Thymus (tissue), 11 donors: ENCODE results near the gene NDC80. TPM values are rescaled to one million over a fixed set of nuclear protein-coding genes. Genes with fewer than 3 reads are reported as not detected.

Experiments used
- DNase-seq, 9 donors: peaks; one replicate each; pipeline ENCODE4 v3.0.0-alpha.2; 2013; ENCODE audit warnings: low spot score in 9 of 9, low read depth in 6 of 9, missing footprints in 1 of 9
- H3K27ac ChIP-seq, 2 donors: one replicate each; pipeline ENCODE4 v1.5.1; 2013; ENCODE audit warnings: control low read depth in 1 of 2, low read depth in 1 of 2, low read length in 1 of 2, mild to moderate bottlenecking in 1 of 2, moderate library complexity in 1 of 2
- H3K27me3 ChIP-seq, 2 donors: one replicate each; pipeline ENCODE4 v1.5.1; 2013; ENCODE audit warnings: low read length in 1 of 2; ENCODE audit not compliant: control insufficient read depth in 2 of 2, insufficient read depth in 1 of 2
- H3K36me3 ChIP-seq, 2 donors: one replicate each; pipeline ENCODE4 v1.5.1; 2013; ENCODE audit warnings: low read length in 1 of 2, mild to moderate bottlenecking in 1 of 2, moderate library complexity in 1 of 2; ENCODE audit not compliant: control insufficient read depth in 2 of 2, insufficient read depth in 2 of 2
- H3K4me1 ChIP-seq, 2 donors: one replicate each; pipeline ENCODE4 v1.5.1; 2013; ENCODE audit warnings: low read length in 2 of 2; ENCODE audit not compliant: control insufficient read depth in 2 of 2, insufficient read depth in 2 of 2
- H3K4me3 ChIP-seq, 2 donors: one replicate each; pipeline ENCODE4 v1.5.1; 2013; ENCODE audit warnings: low read length in 2 of 2, control low read depth in 1 of 2, mild to moderate bottlenecking in 1 of 2
- H3K9me3 ChIP-seq, 2 donors: one replicate each; pipeline ENCODE4 v1.5.1; 2013; ENCODE audit warnings: low read length in 1 of 2, mild to moderate bottlenecking in 1 of 2; ENCODE audit not compliant: control insufficient read depth in 2 of 2, insufficient read depth in 1 of 2
- WGBS: extraction: QIAGEN DNeasy Blood & Tissue Kit; methylation state at CpG from one replicate; pipeline ENCODE4 v1.1.7; 2013; 5-methylcytosine and 5-hydroxymethylcytosine counted together
- polyA plus RNA-seq: library from polyadenylated mRNA; stranded (reverse); fragments of 200-250 nt; gene quantifications from one replicate; pipeline ENCODE4 v1.2.3, GENCODE V29; 2013
- total RNA-seq: library from RNA; stranded (reverse); fragments of 120-200 nt; gene quantifications from one replicate; pipeline ENCODE4 v1.2.4, GENCODE V29; 2013
- donor health status: healthy.

Gene NDC80
- total and polyA plus RNA-seq, 2 donors, result 9.9 to 43.7 TPM

- Histone ChIP-seq H3K27me3 (no peaks in the 10 kb centered on the region), H3K9me3 (no peaks in the 10 kb centered on the region), H3K27ac (no peak overlapping the region), H3K4me1 (no peaks in the 10 kb centered on the region), H3K36me3 (peaks cover 11 to 27% of the 10 kb centered on the region in 2 donors), H3K4me3 (no peak overlapping the region)
- no peak for DNase-seq
- 98% methylated on average over 4 of the region's 4 CpGs for WGBS
These were observed 46.7 kb downstream of the NDC80 start for GRCh38 chr18:2618009-2618408.

- Histone ChIP-seq H3K36me3 (no peaks in the 10 kb centered on the region), H3K27ac (no peak overlapping the region), H3K4me1 (no peaks in the 10 kb centered on the region), H3K27me3 (no peaks in the 10 kb centered on the region), H3K4me3 (no peak overlapping the region), H3K9me3 (no peaks in the 10 kb centered on the region)
- 94% methylated on average over 5 of the region's 5 CpGs for WGBS
- no peak for DNase-seq
These were observed 53.9 kb downstream of the NDC80 start for GRCh38 chr18:2625217-2625616.

- no peaks in the 10 kb centered on the region for H3K4me1 ChIP-seq
- H3K4me3 ChIP-seq, result no peak overlapping the region
- H3K9me3 ChIP-seq, result no peaks in the 10 kb centered on the region
- H3K27me3 ChIP-seq, result no peaks in the 10 kb centered on the region
- WGBS, result 97% methylated on average over 1 of the region's 1 CpG
- no peak for DNase-seq
- H3K27ac ChIP-seq, result no peak overlapping the region
- H3K36me3 ChIP-seq, result no peaks in the 10 kb centered on the region
These were observed 56.5 kb downstream of the NDC80 start for GRCh38 chr18:2627821-2628276.

- Histone ChIP-seq H3K4me3 (no peak overlapping the region), H3K9me3 (peaks cover 0 to 2% of the 10 kb centered on the region in 2 donors), H3K27ac (no peak overlapping the region), H3K4me1 (no peaks in the 10 kb centered on the region), H3K36me3 (no peaks in the 10 kb centered on the region), H3K27me3 (no peaks in the 10 kb centered on the region)
- no peak for DNase-seq
- 98% methylated on average over 2 of the region's 2 CpGs for WGBS
These were observed 57.6 kb downstream of the NDC80 start for GRCh38 chr18:2629003-2629402.

- peaks cover 0 to 5% of the 10 kb centered on the region in 2 donors for H3K9me3 ChIP-seq
- H3K27me3 ChIP-seq, result no peaks in the 10 kb centered on the region
- WGBS, result 96% methylated on average over 1 of the region's 1 CpG
- no peak for DNase-seq
- H3K4me3 ChIP-seq, result no peak overlapping the region
- H3K4me1 ChIP-seq, result peaks cover 24 to 34% of the 10 kb centered on the region in 2 donors
- peak overlapping the region; percentile 99 to 100 for H3K27ac ChIP-seq
- H3K36me3 ChIP-seq, result no peaks in the 10 kb centered on the region
These were observed 64.2 kb downstream of the NDC80 start for GRCh38 chr18:2635586-2635985.

GRCh38 chr18:2636126-2636631 lies 64.8 kb downstream of the NDC80 start:
- Histone ChIP-seq H3K27ac (peak overlapping the region; percentile 99 to 100), H3K4me3 (peak overlapping the region; percentile 39 to 44), H3K27me3 (no peaks in the 10 kb centered on the region), H3K36me3 (no peaks in the 10 kb centered on the region), H3K4me1 (peaks cover 24 to 35% of the 10 kb centered on the region in 2 donors), H3K9me3 (peaks cover 0 to 5% of the 10 kb centered on the region in 2 donors)
- DNase-seq, result no peak
- WGBS, result 60% methylated on average over 9 of the region's 9 CpGs

- 2% methylated on average over 2 of the region's 2 CpGs for WGBS
- H3K9me3 ChIP-seq, result no peaks in the 10 kb centered on the region
- DNase-seq, result peak in 5 of 9 donors; percentile 30 to 78 (median 41)
- peaks cover 9 to 26% of the 10 kb centered on the region in 2 donors for H3K4me1 ChIP-seq
- no peaks in the 10 kb centered on the region for H3K27me3 ChIP-seq
- peak overlapping the region; percentile 53 to 62 for H3K27ac ChIP-seq
- H3K4me3 ChIP-seq, result no peak overlapping the region
- no peaks in the 10 kb centered on the region for H3K36me3 ChIP-seq
These were observed 70.3 kb downstream of the NDC80 start for GRCh38 chr18:2641638-2642037.

GRCh38 chr18:2642771-2643170 lies 71.4 kb downstream of the NDC80 start:
- 83% methylated on average over 1 of the region's 1 CpG for WGBS
- Histone ChIP-seq H3K4me3 (no peak overlapping the region), H3K4me1 (peaks cover 4 to 19% of the 10 kb centered on the region in 2 donors), H3K36me3 (no peaks in the 10 kb centered on the region), H3K27ac (no peak overlapping the region), H3K27me3 (no peaks in the 10 kb centered on the region), H3K9me3 (no peaks in the 10 kb centered on the region)
- DNase-seq, result no peak

- DNase-seq, result no peak
- Histone ChIP-seq H3K27me3 (no peaks in the 10 kb centered on the region), H3K9me3 (no peaks in the 10 kb centered on the region), H3K36me3 (no peaks in the 10 kb centered on the region), H3K4me3 (no peak overlapping the region), H3K27ac (no peak overlapping the region), H3K4me1 (peaks cover 0 to 7% of the 10 kb centered on the region in 2 donors)
- WGBS, result 94% methylated on average over 1 of the region's 1 CpG
These were observed 73.2 kb downstream of the NDC80 start for GRCh38 chr18:2644535-2644934.
